ENCODE measurements around the gene OR2AG2. TPM values are rescaled to one million over a fixed set of nuclear protein-coding genes. Genes with fewer than 3 reads are reported as not detected.

Gene OR2AG2
- total RNA-seq, 1 donor from 2014 or later = under 0.01 TPM

GRCh38 chr11:6737872-6738466 lies 33.8 kb downstream of the OR2AG2 start:
- no peak for FAIRE-seq
- peak; percentile 51 for DNase-seq (ENCODE audit: low read depth)
- H3K27me3 ChIP-seq (ENCODE audit: control insufficient read depth, insufficient read depth, low read length) = no peaks in the 10 kb centered on the region
- peak; percentile 54 for TF ChIP-seq CTCF (IDR thresholded peaks at IDR 0.05; ENCODE audit: insufficient read depth, low read length, severe bottlenecking)
- H3K36me3 ChIP-seq (ENCODE audit: control insufficient read depth, insufficient read depth, low read length) = no peaks in the 10 kb centered on the region
- H3K4me3 ChIP-seq (ENCODE audit: low read depth, low read length) = no peak overlapping the region

DNA sequence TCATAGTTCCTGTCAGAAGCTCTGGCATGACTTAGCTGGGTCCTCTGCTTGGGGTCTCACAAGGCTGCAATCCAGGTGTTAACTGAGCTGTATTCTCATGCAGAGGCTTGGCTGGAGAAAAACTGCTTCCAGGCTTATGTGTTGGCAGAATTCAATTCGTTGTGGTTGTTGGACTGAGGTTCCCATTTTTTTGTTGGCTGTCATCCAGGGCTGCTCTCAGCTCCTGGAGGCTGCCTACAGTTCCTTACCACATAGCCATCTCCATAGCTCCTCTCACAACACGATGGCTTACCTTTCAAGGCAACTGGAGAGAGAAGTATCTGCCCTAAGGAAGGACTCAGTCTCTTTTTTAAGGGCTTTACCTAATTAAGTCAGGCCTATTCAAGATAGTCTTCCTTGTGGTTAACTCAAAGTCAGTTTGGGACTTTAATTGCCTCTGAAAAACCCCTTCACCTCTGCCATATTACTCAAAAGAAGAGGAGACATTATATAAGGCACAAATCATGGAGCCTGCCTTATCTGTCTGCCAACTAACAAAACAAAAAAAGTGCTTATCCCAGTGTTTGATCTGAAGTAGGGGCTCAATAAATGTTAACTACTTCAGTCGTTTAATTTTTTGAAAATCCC lies 35.2 kb downstream of the OR2AG2 start:
- FAIRE-seq = no peak
- Histone ChIP-seq H3K36me3 (ENCODE audit: control insufficient read depth, insufficient read depth, low read length) (no peaks in the 10 kb centered on the region), H3K27me3 (ENCODE audit: control insufficient read depth, insufficient read depth, low read length) (no peaks in the 10 kb centered on the region), H3K4me3 (ENCODE audit: low read depth, low read length) (no peak overlapping the region)
- no peak for DNase-seq (ENCODE audit: low read depth)
- no peak for TF ChIP-seq CTCF (IDR thresholded peaks at IDR 0.05; ENCODE audit: insufficient read depth, low read length, severe bottlenecking)

DNA sequence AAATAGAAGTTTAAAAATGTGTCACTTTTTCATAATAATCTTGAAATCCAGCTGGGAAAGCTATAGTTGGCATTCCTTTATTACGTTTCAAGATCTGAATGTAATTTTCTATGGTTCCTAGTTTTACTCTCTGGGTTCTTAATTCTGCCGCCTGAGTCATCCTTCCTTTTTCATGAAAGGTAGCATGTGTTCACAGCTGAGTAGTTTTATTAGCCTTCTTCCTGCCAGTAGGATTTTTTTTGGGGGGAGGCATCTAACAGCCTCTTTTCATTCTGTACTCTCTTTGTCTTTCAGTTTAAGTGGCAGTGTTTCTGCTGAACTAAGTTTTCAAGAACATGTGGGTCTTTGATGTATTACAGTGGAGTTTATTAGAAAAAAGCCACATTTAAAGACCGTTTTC lies 36.5 kb downstream of the OR2AG2 start:
- no peaks in the 10 kb centered on the region for H3K36me3 ChIP-seq (ENCODE audit: control insufficient read depth, insufficient read depth, low read length)
- FAIRE-seq (no peak), DNase-seq (ENCODE audit: low read depth) (peak; percentile 27)
- TF ChIP-seq CTCF (IDR thresholded peaks at IDR 0.05; ENCODE audit: insufficient read depth, low read length, severe bottlenecking) = no peak
- H3K4me3 ChIP-seq (ENCODE audit: low read depth, low read length) = no peak overlapping the region
- H3K27me3 ChIP-seq (ENCODE audit: control insufficient read depth, insufficient read depth, low read length) = no peaks in the 10 kb centered on the region

DNA sequence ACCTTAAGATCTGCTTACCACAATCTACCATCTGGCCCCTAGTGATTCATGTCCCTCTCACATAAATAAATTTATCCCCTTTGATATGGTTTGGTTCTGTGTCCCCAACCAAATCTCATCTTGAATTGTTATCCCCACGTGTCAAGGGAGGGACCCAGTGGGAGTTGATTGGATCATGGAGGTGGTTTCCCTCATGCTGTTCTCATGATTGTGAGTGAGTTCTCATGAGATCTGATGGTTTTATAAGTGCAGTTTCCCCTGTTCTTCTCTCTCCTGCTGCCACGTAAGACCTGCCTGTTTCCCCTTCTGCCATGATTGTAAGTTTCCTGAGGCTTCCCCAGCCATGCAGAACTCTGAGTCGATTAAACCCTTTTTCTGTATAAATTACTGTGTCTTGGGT lies 37.2 kb downstream of the OR2AG2 start:
- no peak for TF ChIP-seq CTCF (IDR thresholded peaks at IDR 0.05; ENCODE audit: insufficient read depth, low read length, severe bottlenecking)
- Histone ChIP-seq H3K27me3 (ENCODE audit: control insufficient read depth, insufficient read depth, low read length) (no peaks in the 10 kb centered on the region), H3K4me3 (ENCODE audit: low read depth, low read length) (no peak overlapping the region), H3K36me3 (ENCODE audit: control insufficient read depth, insufficient read depth, low read length) (no peaks in the 10 kb centered on the region)
- DNase-seq (ENCODE audit: low read depth) = no peak
- no peak for FAIRE-seq

DNA sequence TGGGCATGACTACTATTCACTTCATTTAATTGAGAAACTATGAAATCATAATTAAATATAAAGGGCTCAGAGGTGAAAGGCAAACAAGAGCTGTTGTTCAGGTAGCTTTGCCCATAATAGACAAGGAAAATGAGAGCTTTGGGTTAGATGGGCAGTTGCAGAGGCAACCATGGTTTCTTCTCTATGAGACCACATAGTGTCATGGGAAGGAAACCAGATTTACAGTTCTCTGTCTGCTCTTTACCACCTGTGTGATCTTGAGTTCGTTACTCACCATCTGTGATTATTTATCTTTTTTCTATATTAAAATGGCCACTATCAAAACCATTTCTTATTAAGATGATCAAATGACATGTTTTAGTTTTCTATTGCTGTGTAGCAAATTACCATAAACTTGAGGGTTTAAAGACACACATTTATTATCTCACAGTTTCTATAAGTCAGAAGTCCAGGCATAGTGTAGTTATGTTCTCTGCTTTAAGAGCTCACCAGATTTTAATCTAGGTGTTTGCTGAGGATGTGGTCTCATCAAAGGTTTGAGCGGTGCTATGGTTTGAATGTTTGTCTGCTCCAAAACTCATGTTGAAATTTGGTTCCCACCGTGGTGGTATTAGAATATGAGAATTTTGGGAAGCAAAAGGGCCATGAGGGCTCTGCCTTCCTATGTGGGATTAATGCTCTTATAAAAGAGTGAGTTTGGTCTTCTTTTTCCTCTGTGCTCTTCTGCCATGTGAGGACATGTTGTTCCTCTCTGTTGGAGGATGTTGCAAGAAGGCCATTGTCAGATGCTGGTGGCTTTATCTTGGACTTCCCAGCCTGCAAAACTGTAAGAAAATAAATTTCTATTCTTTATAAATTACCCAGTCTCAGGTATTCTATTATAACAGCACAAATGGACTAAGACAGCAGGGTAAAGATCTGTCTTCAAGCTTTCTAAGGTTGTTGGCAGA lies 38.2 kb downstream of the OR2AG2 start:
- Histone ChIP-seq H3K36me3 (ENCODE audit: control insufficient read depth, insufficient read depth, low read length) (no peaks in the 10 kb centered on the region), H3K27me3 (ENCODE audit: control insufficient read depth, insufficient read depth, low read length) (no peaks in the 10 kb centered on the region), H3K4me3 (ENCODE audit: low read depth, low read length) (no peak overlapping the region)
- DNase-seq (ENCODE audit: low read depth) = no peak
- no peak for TF ChIP-seq CTCF (IDR thresholded peaks at IDR 0.05; ENCODE audit: insufficient read depth, low read length, severe bottlenecking)
- no peak for FAIRE-seq

Data from bronchial epithelial cell (primary cell).